Transverse colon (tissue), 4 donors: Measurements from ENCODE around the gene NCF2. TPM values are rescaled to one million over a fixed set of nuclear protein-coding genes. Genes with fewer than 3 reads are reported as not detected.

Experiments used
- DNase-seq: peaks from one replicate; pipeline ENCODE4 v3.0.0-alpha.2; 2019
- H3K27ac ChIP-seq, 4 donors: fragments of 200-600 bp; sonication (generic); 2 replicates each; pipeline ENCODE4 v1.5.1; 2016 to 2018; ENCODE audit warnings: inconsistent platforms in 4 of 4
- H3K27me3 ChIP-seq: fragments of 200-600 bp; sonication (generic); 2 replicates; pipeline ENCODE4 v1.5.1; 2017; ENCODE audit warnings: inconsistent platforms
- H3K36me3 ChIP-seq, 4 donors: fragments of 200-600 bp; sonication (generic); 2 replicates each; pipeline ENCODE4 v1.5.1; 2017 to 2019; ENCODE audit warnings: inconsistent platforms in 4 of 4
- H3K4me1 ChIP-seq, 4 donors: fragments of 200-600 bp; sonication (generic); 2 replicates each; pipeline ENCODE4 v1.5.1; 2017 to 2020; ENCODE audit warnings: inconsistent platforms in 4 of 4
- H3K4me3 ChIP-seq, 4 donors: fragments of 200-600 bp; sonication (generic); 1 replicate in 1 of 4; 2 replicates in 3 of 4; pipeline versions ENCODE4 v1.5.1 to v1.6.1; 2017 to 2019; ENCODE audit warnings: inconsistent platforms in 4 of 4
- H3K9me3 ChIP-seq, 2 donors: fragments of 200-600 bp; sonication (generic); 2 replicates each; pipeline ENCODE4 v1.5.1; 2017 to 2019; ENCODE audit warnings: inconsistent platforms in 2 of 2
- CTCF ChIP-seq, 5 experiments: fragments of 200-600 bp in 3 of 5; fragments of 450-650 bp in 2 of 5; sonication (generic) in 3 of 5; IDR thresholded peaks; 1 replicate in 2 of 5; 2 replicates in 3 of 5; pipeline ENCODE4 v1.5.1; 2016 to 2017; ENCODE audit warnings: antibody characterized with exemption in 5 of 5, inconsistent platforms in 3 of 5, mild to moderate bottlenecking in 2 of 5, moderate library complexity in 1 of 5
- EP300 ChIP-seq: sonication (generic); formaldehyde crosslinking; IDR thresholded peaks from one replicate; pipeline ENCODE4 v1.6.1; 2017; ENCODE audit warnings: antibody characterized with exemption, low read depth
- POLR2A ChIP-seq: fragments of 450-650 bp; IDR thresholded peaks from one replicate; pipeline ENCODE4 v1.6.1; 2016; ENCODE audit warnings: antibody characterized with exemption, mild to moderate bottlenecking, moderate library complexity
- POLR2AphosphoS5 ChIP-seq, 3 donors: sonication (generic); formaldehyde crosslinking; IDR thresholded peaks; one replicate each; pipeline ENCODE4 v1.6.1; 2016; ENCODE audit warnings: antibody characterized with exemption in 3 of 3
- WGBS, 2 donors: methylation state at CpG; one replicate each; pipeline ENCODE4 v1.1.5; 2018; ENCODE audit warnings: low coverage in 1 of 2; 5-methylcytosine and 5-hydroxymethylcytosine counted together
- in situ Hi-C, 4 donors: fragments of 200-750 bp; cut with MboI; loops; one replicate each; pipeline versions ENCODE4 v1.15.0 to v1.15.1; 2017; ENCODE audit warnings: low sequenced_read_pairs in 3 of 4, low pct_ligation_motif_present in 1 of 4, low pct_unique_long_range_greater_than_20kb in 1 of 4
- intact Hi-C: fragments of 100-400 bp; cut with DNase I; formaldehyde crosslinking; loops from one replicate; pipeline ENCODE4 v1.15.1; 2023; ENCODE audit warnings: low total_unique reads
- total RNA-seq, 4 donors: library from RNA; depleted of rRNA; stranded (reverse); fragments of >200 nt; gene quantifications; one replicate each; pipeline ENCODE4 v1.1.0, GENCODE V29; 2016

NCF2 gene
- total RNA-seq, 4 donors from 2014 or later: 3.8 to 12.7 (median 5.6) TPM

- in situ Hi-C loops: loop anchor here in 1 of 4 donors (25.0 kb wide), 1 partner anchor 246 kb away; no protein-coding TSS in a partner anchor
- peaks cover 0 to 75% (median 28%) of the 10 kb centered on the region in 4 donors for H3K36me3 ChIP-seq
- H3K27ac ChIP-seq: no peak overlapping the region
- no peak overlapping the region for H3K4me3 ChIP-seq
- no peaks in the 10 kb centered on the region for H3K27me3 ChIP-seq
- H3K9me3 ChIP-seq: no peaks in the 10 kb centered on the region
- intact Hi-C loops: no loop called here
- TF ChIP-seq EP300 (no peak), CTCF (IDR thresholded peaks at IDR 0.05) (no peak), POLR2AphosphoS5 (IDR thresholded peaks at IDR 0.05) (no peak), POLR2A (no peak)
- WGBS, 2 donors: 88 to 93% methylated on average over 3 of the region's 3 CpGs
- DNase-seq: no peak
- H3K4me1 ChIP-seq: no peaks in the 10 kb centered on the region
Measured at GRCh38 chr1:183533617-183534174, 56.6 kb downstream of the NCF2 start.

GRCh38 chr1:183528577-183528976, 61.7 kb downstream of the NCF2 start:
- in situ Hi-C loops: loop anchor here in 1 of 4 donors (25.0 kb wide), 1 partner anchor 241 kb away; no protein-coding TSS in a partner anchor
- no peak for TF ChIP-seq POLR2AphosphoS5 (IDR thresholded peaks at IDR 0.05)
- TF ChIP-seq POLR2A: no peak
- no peak for TF ChIP-seq EP300
- TF ChIP-seq CTCF (IDR thresholded peaks at IDR 0.05): no peak
- DNase-seq: no peak

GRCh38 chr1:183522104-183522503, 68.2 kb downstream of the NCF2 start:
- H3K4me1 ChIP-seq: peaks cover 0 to 27% (median 12%) of the 10 kb centered on the region in 4 donors
- in situ Hi-C loops (no loop called here), intact Hi-C loops (no loop called here)
- no peak overlapping the region for H3K27ac ChIP-seq
- H3K27me3 ChIP-seq: no peaks in the 10 kb centered on the region
- DNase-seq: no peak
- no peak for TF ChIP-seq POLR2A
- no peak for TF ChIP-seq POLR2AphosphoS5 (IDR thresholded peaks at IDR 0.05)
- TF ChIP-seq EP300: no peak
- no peak for TF ChIP-seq CTCF (IDR thresholded peaks at IDR 0.05)
- no peaks in the 10 kb centered on the region for H3K9me3 ChIP-seq
- 66 to 71% methylated on average over 1 of the region's 1 CpG for WGBS, 2 donors
- peaks cover 0 to 29% (median 5%) of the 10 kb centered on the region in 4 donors for H3K36me3 ChIP-seq
- H3K4me3 ChIP-seq: no peak overlapping the region

More at GRCh38 chr1:183528577-183528976, 61.7 kb downstream of the NCF2 start:
- Histone ChIP-seq H3K4me1 (no peaks in the 10 kb centered on the region), H3K27ac (no peak overlapping the region), H3K36me3 (peaks cover 0 to 40% (median 16%) of the 10 kb centered on the region in 4 donors), H3K4me3 (no peak overlapping the region), H3K9me3 (no peaks in the 10 kb centered on the region), H3K27me3 (no peaks in the 10 kb centered on the region)
- 93 to 100% methylated on average over 3 of the region's 3 CpGs for WGBS, 2 donors
- intact Hi-C loops: no loop called here

GRCh38 chr1:183520379-183520778, 69.9 kb downstream of the NCF2 start:
- Histone ChIP-seq H3K9me3 (no peaks in the 10 kb centered on the region), H3K4me1 (peaks cover 0 to 42% (median 17%) of the 10 kb centered on the region in 4 donors), H3K27me3 (no peaks in the 10 kb centered on the region), H3K36me3 (peaks cover 0 to 21% (median 2%) of the 10 kb centered on the region in 4 donors), H3K4me3 (no peak overlapping the region), H3K27ac (no peak overlapping the region)
- intact Hi-C loops: no loop called here
- no peak for DNase-seq
- 92 to 95% methylated on average over 1 of the region's 1 CpG for WGBS, 2 donors
- in situ Hi-C loops: no loop called here
- TF ChIP-seq EP300: no peak
